K562 (cell line): ENCODE results near the gene BRAF. TPM values are rescaled to one million over a fixed set of nuclear protein-coding genes. Genes with fewer than 3 reads are reported as not detected.

ENCODE experiments used
- FOXM1 ChIP-seq, 2 experiments: fragments of 450-650 bp in 1 of 2; sonication (generic) in 1 of 2; formaldehyde crosslinking in 1 of 2; IDR thresholded peaks; 2 replicates each; pipeline versions ENCODE4 v1.6.1 to v1.9.0; 2017 to 2022; ENCODE audit warnings: low read depth in 2 of 2, mild to moderate bottlenecking in 2 of 2, missing genetic modification reagents in 1 of 2, moderate library complexity in 1 of 2
- FOXP1 ChIP-seq: sonication (generic); formaldehyde crosslinking; IDR thresholded peaks from 2 replicates; pipeline ENCODE4 v1.8.0; 2022; ENCODE audit warnings: mild to moderate bottlenecking, missing genetic modification reagents
- HDAC1 ChIP-seq, 2 experiments: fragments of 450-650 bp; IDR thresholded peaks; 2 replicates each; pipeline ENCODE4 v1.6.1; 2016 to 2017; ENCODE audit warnings: inconsistent platforms in 1 of 2, mild to moderate bottlenecking in 1 of 2, moderate library complexity in 1 of 2
- HNRNPL ChIP-seq: fragments of 200-400 bp; formaldehyde crosslinking; IDR thresholded peaks from 2 replicates; pipeline ENCODE4 v1.6.1; 2017; ENCODE audit warnings: low read depth, mild to moderate bottlenecking, low read length
- NR4A1 ChIP-seq, 2 experiments: fragments of 250-450 bp in 1 of 2; fragments of 450-650 bp in 1 of 2; sonication (Bioruptor Pico) in 1 of 2; IDR thresholded peaks; 2 replicates each; pipeline versions ENCODE4 v1.4.0 to v1.6.1; 2016 to 2020; ENCODE audit warnings: mild to moderate bottlenecking in 2 of 2, missing compliant biosample characterization in 1 of 2, missing genetic modification characterization in 1 of 2, moderate library complexity in 1 of 2
- POLR2A ChIP-seq: fragments of 450-650 bp; conservative IDR thresholded peaks from 2 replicates; pipeline ENCODE4 v1.6.1; 2016
- RBBP5 ChIP-seq: fragments of 200-600 bp; sonication (generic); IDR thresholded peaks from 2 replicates; pipeline ENCODE4 v1.6.1; 2012; ENCODE audit warnings: borderline replicate concordance, mild to moderate bottlenecking, low read length, control low read depth, inconsistent platforms; ENCODE audit not compliant: insufficient read depth, poor library complexity, severe bottlenecking
- RBFOX2 ChIP-seq: fragments of 200-400 bp; formaldehyde crosslinking; IDR thresholded peaks from 2 replicates; pipeline ENCODE4 v1.6.1; 2017; ENCODE audit warnings: low read depth, mild to moderate bottlenecking, low read length, moderate library complexity
- RHOXF2B ChIP-seq: fragments of 250-450 bp; sonication (Bioruptor Pico); conservative IDR thresholded peaks from 2 replicates; pipeline ENCODE4 v1.5.1; 2021
- SIN3A ChIP-seq, 2 experiments: fragments of 150-350 bp in 1 of 2; IDR thresholded peaks; 2 replicates each; pipeline ENCODE4 v1.6.1; 2011 to 2016; ENCODE audit warnings: borderline replicate concordance in 2 of 2, low read depth in 2 of 2, low read length in 2 of 2, mild to moderate bottlenecking in 2 of 2, moderate library complexity in 2 of 2; ENCODE audit not compliant: control insufficient read depth in 1 of 2
- ZNF263 ChIP-seq: sonication (generic); formaldehyde crosslinking; IDR thresholded peaks from 2 replicates; pipeline ENCODE4 v1.8.0; 2022; ENCODE audit warnings: mild to moderate bottlenecking, missing genetic modification reagents, borderline replicate concordance
- ZNF589 ChIP-seq: fragments of 200-800 bp; sonication (Bioruptor generic); IDR thresholded peaks from 2 replicates; pipeline ENCODE4 v1.6.1; 2016; ENCODE audit warnings: low read depth, missing genetic modification characterization, missing compliant biosample characterization
- ZNF766 ChIP-seq: fragments of 200-800 bp; sonication (Bioruptor generic); conservative IDR thresholded peaks from 2 replicates; pipeline ENCODE4 v1.6.1; 2016; ENCODE audit warnings: missing genetic modification characterization, missing compliant biosample characterization
- polyA plus RNA-seq, 8 experiments: library from polyadenylated mRNA; depleted of rRNA in 4 of 8; stranded (reverse) in 5 of 8; unstranded in 3 of 8; fragments of >200 nt; fragmentation: Nextera tagmentation in 2 of 8; fragmentation: Illumina TruSeq in 1 of 8; extraction: Ambion mirVana in 2 of 8; extraction: Trizol in 1 of 8; gene quantifications; 2 replicates each; pipeline versions ENCODE4 v1.2.1 to v1.2.3, GENCODE V29; 2011 to 2014; ENCODE audit warnings: inconsistent platforms in 1 of 8, missing spikeins in 1 of 8
- total RNA-seq, 7 experiments: library from RNA; depleted of rRNA in 6 of 7; stranded (reverse); fragments of >200 nt in 6 of 7; fragmentation: Illumina TruSeq in 2 of 7; extraction: Trizol in 2 of 7; gene quantifications; 2 replicates each; pipeline versions ENCODE4 v1.2.1 to v1.2.3, GENCODE V29; 2011 to 2021; ENCODE audit warnings: low replicate concordance in 1 of 7
- TF ChIP-seq, protein P1 (sequence below): fragments of 450-650 bp; IDR thresholded peaks from 2 replicates; pipeline ENCODE4 v1.6.1; 2018; ENCODE audit not compliant: partially characterized antibody
- TF ChIP-seq, protein P2 (sequence below), 2 experiments: IDR thresholded peaks; 2 replicates each; pipeline ENCODE4 v1.6.1; 2011; ENCODE audit warnings: borderline replicate concordance in 1 of 2, control low read depth in 1 of 2, low read depth in 1 of 2, low read length in 1 of 2, mild to moderate bottlenecking in 1 of 2, mixed read lengths in 1 of 2, moderate library complexity in 1 of 2; ENCODE audit not compliant: insufficient read depth in 1 of 2, insufficient read length in 1 of 2, poor library complexity in 1 of 2, severe bottlenecking in 1 of 2; ENCODE audit errors: extremely low read depth in 1 of 2
- TF ChIP-seq, protein P3 (sequence below): fragments of 450-650 bp; IDR thresholded peaks from 2 replicates; pipeline ENCODE4 v1.6.1; 2017; ENCODE audit warnings: antibody characterized with exemption, mild to moderate bottlenecking

BRAF gene
- total and polyA plus RNA-seq, 9 of the 15 experiments (the other 6 are each of a cell fraction or from before 2014, with no cell fraction given) = 3.6 to 38.3 (median 21.9) TPM

DNA sequence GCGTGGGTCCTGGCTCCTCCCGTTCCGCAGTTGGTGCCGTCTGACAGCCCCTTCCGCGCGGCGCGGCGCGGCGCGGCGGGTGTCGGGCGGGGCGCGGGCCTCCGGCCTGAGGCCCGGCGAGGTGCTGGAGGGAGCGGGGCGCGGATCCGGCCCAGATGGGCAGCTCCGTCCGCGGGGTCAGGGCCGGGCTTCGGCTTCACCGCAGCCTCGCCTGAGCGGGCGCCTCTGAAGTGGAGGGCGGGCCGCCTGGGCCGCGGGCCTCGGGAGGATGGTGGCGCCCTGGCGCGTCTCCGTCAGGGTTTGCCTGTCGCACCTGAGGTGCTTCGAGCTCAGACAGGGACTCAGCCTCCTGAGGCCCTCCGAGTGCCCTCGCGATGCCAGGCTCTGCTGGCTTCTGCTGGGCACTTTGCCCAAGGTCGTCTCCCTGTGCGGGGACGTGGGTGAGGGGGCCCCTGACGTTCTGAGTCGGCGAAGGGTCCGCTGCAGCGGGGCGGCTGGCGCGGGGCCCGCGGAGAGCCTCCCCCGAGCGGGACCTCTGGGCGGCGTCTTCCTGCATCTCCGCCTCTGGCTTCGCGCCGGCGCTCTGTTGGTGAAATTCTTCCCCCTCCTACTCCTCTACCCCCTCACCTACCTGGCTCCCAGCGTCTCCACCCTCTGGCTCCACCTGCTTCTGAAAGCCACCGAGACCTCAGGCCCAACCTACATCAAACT, 251.5 kb downstream of the BRAF start (continued):
- TF ChIP-seq, protein P1, sequence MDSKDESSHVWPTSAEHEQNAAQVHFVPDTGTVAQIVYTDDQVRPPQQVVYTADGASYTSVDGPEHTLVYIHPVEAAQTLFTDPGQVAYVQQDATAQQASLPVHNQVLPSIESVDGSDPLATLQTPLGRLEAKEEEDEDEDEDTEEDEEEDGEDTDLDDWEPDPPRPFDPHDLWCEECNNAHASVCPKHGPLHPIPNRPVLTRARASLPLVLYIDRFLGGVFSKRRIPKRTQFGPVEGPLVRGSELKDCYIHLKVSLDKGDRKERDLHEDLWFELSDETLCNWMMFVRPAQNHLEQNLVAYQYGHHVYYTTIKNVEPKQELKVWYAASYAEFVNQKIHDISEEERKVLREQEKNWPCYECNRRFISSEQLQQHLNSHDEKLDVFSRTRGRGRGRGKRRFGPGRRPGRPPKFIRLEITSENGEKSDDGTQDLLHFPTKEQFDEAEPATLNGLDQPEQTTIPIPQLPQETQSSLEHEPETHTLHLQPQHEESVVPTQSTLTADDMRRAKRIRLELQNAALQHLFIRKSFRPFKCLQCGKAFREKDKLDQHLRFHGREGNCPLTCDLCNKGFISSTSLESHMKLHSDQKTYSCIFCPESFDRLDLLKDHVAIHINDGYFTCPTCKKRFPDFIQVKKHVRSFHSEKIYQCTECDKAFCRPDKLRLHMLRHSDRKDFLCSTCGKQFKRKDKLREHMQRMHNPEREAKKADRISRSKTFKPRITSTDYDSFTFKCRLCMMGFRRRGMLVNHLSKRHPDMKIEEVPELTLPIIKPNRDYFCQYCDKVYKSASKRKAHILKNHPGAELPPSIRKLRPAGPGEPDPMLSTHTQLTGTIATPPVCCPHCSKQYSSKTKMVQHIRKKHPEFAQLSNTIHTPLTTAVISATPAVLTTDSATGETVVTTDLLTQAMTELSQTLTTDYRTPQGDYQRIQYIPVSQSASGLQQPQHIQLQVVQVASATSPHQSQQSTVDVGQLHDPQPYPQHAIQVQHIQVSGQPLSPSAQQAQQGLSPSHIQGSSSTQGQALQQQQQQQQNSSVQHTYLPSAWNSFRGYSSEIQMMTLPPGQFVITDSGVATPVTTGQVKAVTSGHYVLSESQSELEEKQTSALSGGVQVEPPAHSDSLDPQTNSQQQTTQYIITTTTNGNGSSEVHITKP = peak; percentile 46
- TF ChIP-seq FOXM1 (IDR thresholded peaks at IDR 0.05; ENCODE audit: low read depth) (no peak), FOXM1 (CRISPR knock-in tag; IDR thresholded peaks at IDR 0.05; ENCODE audit: low read depth) (peak; percentile 43; the same call in 1 of the 2 replicates), RBFOX2 (peak; percentile 81), SIN3A (IDR thresholded peaks at IDR 0.05; ENCODE audit: borderline replicate concordance in 2 of 2, control insufficient read depth in 1 of 2, low read depth in 2 of 2, low read length in 2 of 2) (0 out of 4 replicates have a peak, but pooled peaks have one; percentile 30 to 50), NR4A1 (CRISPR knock-in tag; IDR thresholded peaks at IDR 0.05) (no peak), NR4A1 (tag; IDR thresholded peaks at IDR 0.05) (peak; percentile 38; the same call in 1 of the 2 replicates), POLR2A (peak; percentile 48; the same call in 1 of the 2 replicates), RHOXF2B (CRISPR knock-in tag) (no peak), ZNF766 (no peak), ZNF263 (CRISPR knock-in tag) (peak; percentile 19; the same call in 1 of the 2 replicates), HDAC1 (IDR thresholded peaks at IDR 0.05) (peak in 1 of 2 experiments; percentile 61; a peak in 1 of 4 replicates), RBBP5 (peak; percentile 61), HNRNPL (peak; percentile 37; the same call in 1 of the 2 replicates), ZNF589 (CRISPR knock-in tag) (no peak), FOXP1 (CRISPR knock-in tag) (peak; percentile 57; the same call in 1 of the 2 replicates)
- TF ChIP-seq, protein P2, sequence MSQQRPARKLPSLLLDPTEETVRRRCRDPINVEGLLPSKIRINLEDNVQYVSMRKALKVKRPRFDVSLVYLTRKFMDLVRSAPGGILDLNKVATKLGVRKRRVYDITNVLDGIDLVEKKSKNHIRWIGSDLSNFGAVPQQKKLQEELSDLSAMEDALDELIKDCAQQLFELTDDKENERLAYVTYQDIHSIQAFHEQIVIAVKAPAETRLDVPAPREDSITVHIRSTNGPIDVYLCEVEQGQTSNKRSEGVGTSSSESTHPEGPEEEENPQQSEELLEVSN (IDR thresholded peaks at IDR 0.05; ENCODE audit: borderline replicate concordance in 1 of 2, extremely low read depth in 1 of 2, insufficient read depth in 1 of 2, insufficient read length in 1 of 2, low read depth in 1 of 2, low read length in 1 of 2, poor library complexity in 1 of 2, severe bottlenecking in 1 of 2) = peak; percentile 66 to 84
- TF ChIP-seq, protein P3, sequence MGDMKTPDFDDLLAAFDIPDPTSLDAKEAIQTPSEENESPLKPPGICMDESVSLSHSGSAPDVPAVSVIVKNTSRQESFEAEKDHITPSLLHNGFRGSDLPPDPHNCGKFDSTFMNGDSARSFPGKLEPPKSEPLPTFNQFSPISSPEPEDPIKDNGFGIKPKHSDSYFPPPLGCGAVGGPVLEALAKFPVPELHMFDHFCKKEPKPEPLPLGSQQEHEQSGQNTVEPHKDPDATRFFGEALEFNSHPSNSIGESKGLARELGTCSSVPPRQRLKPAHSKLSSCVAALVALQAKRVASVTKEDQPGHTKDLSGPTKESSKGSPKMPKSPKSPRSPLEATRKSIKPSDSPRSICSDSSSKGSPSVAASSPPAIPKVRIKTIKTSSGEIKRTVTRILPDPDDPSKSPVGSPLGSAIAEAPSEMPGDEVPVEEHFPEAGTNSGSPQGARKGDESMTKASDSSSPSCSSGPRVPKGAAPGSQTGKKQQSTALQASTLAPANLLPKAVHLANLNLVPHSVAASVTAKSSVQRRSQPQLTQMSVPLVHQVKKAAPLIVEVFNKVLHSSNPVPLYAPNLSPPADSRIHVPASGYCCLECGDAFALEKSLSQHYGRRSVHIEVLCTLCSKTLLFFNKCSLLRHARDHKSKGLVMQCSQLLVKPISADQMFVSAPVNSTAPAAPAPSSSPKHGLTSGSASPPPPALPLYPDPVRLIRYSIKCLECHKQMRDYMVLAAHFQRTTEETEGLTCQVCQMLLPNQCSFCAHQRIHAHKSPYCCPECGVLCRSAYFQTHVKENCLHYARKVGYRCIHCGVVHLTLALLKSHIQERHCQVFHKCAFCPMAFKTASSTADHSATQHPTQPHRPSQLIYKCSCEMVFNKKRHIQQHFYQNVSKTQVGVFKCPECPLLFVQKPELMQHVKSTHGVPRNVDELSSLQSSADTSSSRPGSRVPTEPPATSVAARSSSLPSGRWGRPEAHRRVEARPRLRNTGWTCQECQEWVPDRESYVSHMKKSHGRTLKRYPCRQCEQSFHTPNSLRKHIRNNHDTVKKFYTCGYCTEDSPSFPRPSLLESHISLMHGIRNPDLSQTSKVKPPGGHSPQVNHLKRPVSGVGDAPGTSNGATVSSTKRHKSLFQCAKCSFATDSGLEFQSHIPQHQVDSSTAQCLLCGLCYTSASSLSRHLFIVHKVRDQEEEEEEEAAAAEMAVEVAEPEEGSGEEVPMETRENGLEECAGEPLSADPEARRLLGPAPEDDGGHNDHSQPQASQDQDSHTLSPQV = peak; percentile 64; the same call in 1 of the 2 replicates
